PFSK-1 (cell line): Measurements from ENCODE around the gene NUDT19. TPM values are rescaled to one million over a fixed set of nuclear protein-coding genes. Genes with fewer than 3 reads are reported as not detected.

Experiments
- FOXP2 ChIP-seq: optimal IDR thresholded peaks from 2 replicates; pipeline ENCODE3; 2011; ENCODE audit warnings: borderline replicate concordance, control low read depth, inconsistent platforms; ENCODE audit not compliant: insufficient read depth; ENCODE audit errors: extremely low read length, extremely low read depth
- POLR2AphosphoS5 ChIP-seq: IDR thresholded peaks from 2 replicates; pipeline ENCODE4 v1.6.1; 2012; ENCODE audit warnings: low read depth, mild to moderate bottlenecking, control low read depth, low read length, moderate library complexity
- REST ChIP-seq, 2 experiments: IDR thresholded peaks; 2 replicates each; pipeline versions ENCODE4 v1.6.1 to v1.8.0; 2011 to 2012; ENCODE audit warnings: low read depth in 2 of 2, low read length in 2 of 2, control low read depth in 1 of 2, inconsistent platforms in 1 of 2, mild to moderate bottlenecking in 1 of 2, moderate library complexity in 1 of 2; ENCODE audit not compliant: insufficient read depth in 1 of 2
- SIN3A ChIP-seq: IDR thresholded peaks from 2 replicates; pipeline ENCODE4 v1.6.1; 2012; ENCODE audit warnings: mild to moderate bottlenecking, low read length, moderate library complexity, borderline replicate concordance; ENCODE audit not compliant: insufficient read depth
- TAF1 ChIP-seq: IDR thresholded peaks from 2 replicates; pipeline ENCODE4 v1.6.1; 2012; ENCODE audit warnings: low read length, control low read depth, borderline replicate concordance; ENCODE audit not compliant: insufficient read depth
- polyA plus RNA-seq: library from polyadenylated mRNA; unstranded; fragments of >200 nt; gene quantifications from one replicate; pipeline ENCODE4 v1.2.1, GENCODE V29; 2012; ENCODE audit warnings: low read depth, missing spikeins; ENCODE audit not compliant: insufficient read length

The NUDT19 gene
- not detected for polyA plus RNA-seq

GRCh38 chr19:32691291-32691951, at the start of gene NUDT19:
Gene NUDT19, plus strand, starts transcription at chr19:32691821. Its CDS starts 140 bp downstream, at chr19:32691961.
- no peak for TF ChIP-seq TAF1
- no peak for TF ChIP-seq FOXP2
- TF ChIP-seq POLR2AphosphoS5 = no peak
- no peak for TF ChIP-seq SIN3A
- no peak for TF ChIP-seq REST (IDR thresholded peaks at IDR 0.05; ENCODE audit: insufficient read depth in 1 of 2, low read depth in 2 of 2, low read length in 2 of 2)

DNA sequence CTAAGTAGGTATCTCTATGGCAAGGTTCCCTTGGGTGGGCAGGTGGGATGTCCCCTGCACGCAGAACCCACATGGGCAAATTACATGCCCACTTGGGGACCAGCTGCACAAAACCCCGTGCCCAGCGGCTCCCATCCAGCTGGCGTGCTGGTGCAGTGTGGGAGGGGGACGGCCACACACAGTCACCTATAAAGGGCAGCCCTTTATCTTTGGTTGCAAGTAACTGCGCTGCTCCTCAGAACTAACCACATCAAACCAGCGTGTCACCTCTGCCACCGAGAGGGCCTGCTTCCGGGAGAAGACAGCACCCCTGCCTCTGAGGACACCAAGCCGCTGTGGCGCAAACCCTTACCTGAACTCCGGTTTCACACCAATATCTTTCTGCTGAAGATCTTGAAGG, 48.9 kb upstream of the NUDT19 start:
- no peak for TF ChIP-seq POLR2AphosphoS5
- TF ChIP-seq SIN3A = no peak
- no peak for TF ChIP-seq FOXP2
- no peak for TF ChIP-seq TAF1
- TF ChIP-seq REST (IDR thresholded peaks at IDR 0.05; ENCODE audit: insufficient read depth in 1 of 2, low read depth in 2 of 2, low read length in 2 of 2) = no peak

GRCh38 chr19:32646556-32646955, 45.1 kb upstream of the NUDT19 start:
- TF ChIP-seq TAF1 (no peak), FOXP2 (no peak), REST (IDR thresholded peaks at IDR 0.05; ENCODE audit: insufficient read depth in 1 of 2, low read depth in 2 of 2, low read length in 2 of 2) (no peak), SIN3A (no peak), POLR2AphosphoS5 (no peak)

- TF ChIP-seq POLR2AphosphoS5 (no peak), FOXP2 (no peak), SIN3A (no peak), TAF1 (no peak), REST (IDR thresholded peaks at IDR 0.05; ENCODE audit: insufficient read depth in 1 of 2, low read depth in 2 of 2, low read length in 2 of 2) (no peak)
Observed at GRCh38 chr19:32647361-32647760, 44.3 kb upstream of the NUDT19 start.

- TF ChIP-seq SIN3A (no peak), FOXP2 (no peak), POLR2AphosphoS5 (no peak), REST (IDR thresholded peaks at IDR 0.05; ENCODE audit: insufficient read depth in 1 of 2, low read depth in 2 of 2, low read length in 2 of 2) (no peak), TAF1 (no peak)
Observed at GRCh38 chr19:32649751-32650150, 41.9 kb upstream of the NUDT19 start.
